ENCODE measurements around the gene PUS1. TPM values are rescaled to one million over a fixed set of nuclear protein-coding genes. Genes with fewer than 3 reads are reported as not detected.

Gene PUS1
- total and polyA plus RNA-seq, 10 of the 15 experiments (the other 5 are each of a cell fraction or from before 2014, with no cell fraction given): 1.3 to 74.2 (median 25.4) TPM

GRCh38 chr12:131928711-131929580, at the start of gene PUS1 (continued):
- peak; percentile 48; the same call in 1 of the 2 replicates for TF ChIP-seq MLLT1 (IDR thresholded peaks at IDR 0.05)
- no peak for TF ChIP-seq ZBTB4 (CRISPR knock-in tag; IDR thresholded peaks at IDR 0.05)
- peak; percentile 96 for TF ChIP-seq MXI1 (IDR thresholded peaks at IDR 0.05; ENCODE audit: low read depth, low read length)
- peak; percentile 79 for TF ChIP-seq RAD51 (IDR thresholded peaks at IDR 0.05)
- no peak for TF ChIP-seq SUPT20H (IDR thresholded peaks at IDR 0.05; ENCODE audit: borderline replicate concordance, control insufficient read depth, low read depth, low read length)
- TF ChIP-seq ZNF207 (IDR thresholded peaks at IDR 0.05; ENCODE audit: borderline replicate concordance): peak; percentile 59; the same call in 1 of the 2 replicates
- TF ChIP-seq KLF5 (IDR thresholded peaks at IDR 0.05; ENCODE audit: partially characterized antibody): no peak
- no peak for TF ChIP-seq CBX5 (IDR thresholded peaks at IDR 0.05; ENCODE audit: low read depth)
- no peak for TF ChIP-seq JUND (IDR thresholded peaks at IDR 0.05; ENCODE audit: low read depth, low read length)
- TF ChIP-seq RUNX3 (IDR thresholded peaks at IDR 0.05; ENCODE audit: low read length): peak; percentile 52
- peak; percentile 70 for TF ChIP-seq SPI1 (IDR thresholded peaks at IDR 0.05; ENCODE audit: borderline replicate concordance, insufficient read depth, low read depth, low read length)
- TF ChIP-seq ZBTB11 (CRISPR knock-in tag; IDR thresholded peaks at IDR 0.05): no peak
- TF ChIP-seq FOS (IDR thresholded peaks at IDR 0.05; ENCODE audit: borderline replicate concordance, extremely low read depth, insufficient read length): no peak
- peak; percentile 93 for TF ChIP-seq SIN3A (IDR thresholded peaks at IDR 0.05; ENCODE audit: low read depth, low read length)
- TF ChIP-seq E2F8 (IDR thresholded peaks at IDR 0.05; ENCODE audit: low read depth, partially characterized antibody): no peak
- no peak for TF ChIP-seq HDAC2 (IDR thresholded peaks at IDR 0.05)
- TF ChIP-seq POLR2A (IDR thresholded peaks at IDR 0.05; ENCODE audit: low read depth, low read length): peak; percentile 94
- no peak for TF ChIP-seq MEF2A (IDR thresholded peaks at IDR 0.05; ENCODE audit: insufficient read depth, low read depth, low read length)
- TF ChIP-seq ZNF622 (IDR thresholded peaks at IDR 0.05): no peak

Measured in GM12878 (cell line).